ENCODE data around the gene PRSS12. TPM values are rescaled to one million over a fixed set of nuclear protein-coding genes. Genes with fewer than 3 reads are reported as not detected.

Gene PRSS12
- total and polyA plus RNA-seq, 11 donors: 0.01 to 0.14 (median 0.08) TPM; not detected in 8

DNA sequence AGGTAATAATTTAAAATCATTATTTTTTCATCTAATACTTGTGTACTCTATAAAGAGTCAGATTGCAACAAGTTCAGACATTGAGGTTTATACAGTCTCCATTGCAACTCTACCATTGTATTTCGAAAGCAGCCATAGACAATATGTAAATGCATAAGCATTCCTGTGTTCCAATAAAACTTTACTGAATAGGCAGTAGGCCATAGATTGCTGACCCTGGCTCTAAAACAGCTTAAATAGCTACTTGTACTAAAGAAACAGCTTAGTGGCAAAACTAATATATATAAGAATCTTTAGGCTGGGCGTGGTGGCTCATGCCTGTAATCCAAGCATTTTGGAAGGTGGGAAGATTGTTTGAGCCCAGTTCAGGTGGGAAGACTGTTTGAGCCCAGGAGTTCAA is 115.3 kb downstream of the PRSS12 start:
- DNase-seq: no peak
- Histone ChIP-seq H3K9me3 (no peaks in the 10 kb centered on the region), H3K4me1 (no peaks in the 10 kb centered on the region), H3K4me3 (no peak overlapping the region), H3K27ac (no peak overlapping the region), H3K36me3 (no peaks in the 10 kb centered on the region), H3K27me3 (peaks cover 0 to 4% (median 0%) of the 10 kb centered on the region in 9 donors)
- intact Hi-C loops (cut with DNase I): no loop called here
- 89 to 95% (median 92%) methylated on average over 2 of the region's 2 CpGs for WGBS, 4 donors
- TF ChIP-seq POLR2A (IDR thresholded peaks at IDR 0.05): no peak
- TF ChIP-seq, protein P1, sequence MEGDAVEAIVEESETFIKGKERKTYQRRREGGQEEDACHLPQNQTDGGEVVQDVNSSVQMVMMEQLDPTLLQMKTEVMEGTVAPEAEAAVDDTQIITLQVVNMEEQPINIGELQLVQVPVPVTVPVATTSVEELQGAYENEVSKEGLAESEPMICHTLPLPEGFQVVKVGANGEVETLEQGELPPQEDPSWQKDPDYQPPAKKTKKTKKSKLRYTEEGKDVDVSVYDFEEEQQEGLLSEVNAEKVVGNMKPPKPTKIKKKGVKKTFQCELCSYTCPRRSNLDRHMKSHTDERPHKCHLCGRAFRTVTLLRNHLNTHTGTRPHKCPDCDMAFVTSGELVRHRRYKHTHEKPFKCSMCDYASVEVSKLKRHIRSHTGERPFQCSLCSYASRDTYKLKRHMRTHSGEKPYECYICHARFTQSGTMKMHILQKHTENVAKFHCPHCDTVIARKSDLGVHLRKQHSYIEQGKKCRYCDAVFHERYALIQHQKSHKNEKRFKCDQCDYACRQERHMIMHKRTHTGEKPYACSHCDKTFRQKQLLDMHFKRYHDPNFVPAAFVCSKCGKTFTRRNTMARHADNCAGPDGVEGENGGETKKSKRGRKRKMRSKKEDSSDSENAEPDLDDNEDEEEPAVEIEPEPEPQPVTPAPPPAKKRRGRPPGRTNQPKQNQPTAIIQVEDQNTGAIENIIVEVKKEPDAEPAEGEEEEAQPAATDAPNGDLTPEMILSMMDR (IDR thresholded peaks at IDR 0.05): no peak
- no peak for ATAC-seq

GRCh38 chr4:118235566-118236120 is 117.2 kb downstream of the PRSS12 start:
- Histone ChIP-seq H3K27me3 (peaks cover 0 to 7% (median 0%) of the 10 kb centered on the region in 9 donors), H3K4me3 (no peak overlapping the region), H3K36me3 (no peaks in the 10 kb centered on the region), H3K4me1 (no peaks in the 10 kb centered on the region), H3K27ac (no peak overlapping the region), H3K9me3 (no peaks in the 10 kb centered on the region)
- TF ChIP-seq, protein P1 (IDR thresholded peaks at IDR 0.05): no peak
- no peak for TF ChIP-seq POLR2A (IDR thresholded peaks at IDR 0.05)
- 86 to 100% (median 87%) methylated on average over 1 of the region's 1 CpG for WGBS, 4 donors
- DNase-seq: no peak
- no peak for ATAC-seq
- intact Hi-C loops (cut with DNase I): no loop called here
